Heart left ventricle (tissue), 16 donors: ENCODE data around the gene TC2N. TPM values are rescaled to one million over a fixed set of nuclear protein-coding genes. Genes with fewer than 3 reads are reported as not detected.

Experiments
- ATAC-seq, 4 donors: fragments of 200-7000 bp; cut with Tn5 transposase; one replicate each; pipeline ENCODE4 v1.9.1; 2020 to 2022; ENCODE audit warnings: moderate library complexity in 4 of 4, mild to moderate bottlenecking in 3 of 4, moderate number of reproducible peaks in 1 of 4
- DNase-seq, 5 donors: peaks; one replicate each; pipeline ENCODE4 v3.0.0-alpha.2; 2020
- H3K27ac ChIP-seq, 12 donors: fragments of 200-600 bp; sonication (generic) in 4 of 12; one replicate each; pipeline versions ENCODE4 v1.5.0 to v1.8.0; 2016 to 2022; ENCODE audit warnings: mild to moderate bottlenecking in 2 of 12
- H3K27me3 ChIP-seq, 9 donors: fragments of 200-600 bp; sonication (generic) in 2 of 9; one replicate each; pipeline versions ENCODE4 v1.5.1 to v1.8.0; 2016 to 2022; ENCODE audit warnings: mild to moderate bottlenecking in 3 of 9
- H3K36me3 ChIP-seq, 9 donors: fragments of 200-600 bp; sonication (generic) in 2 of 9; one replicate each; pipeline versions ENCODE4 v1.5.0 to v1.8.0; 2018 to 2022; ENCODE audit warnings: mild to moderate bottlenecking in 2 of 9
- H3K4me1 ChIP-seq, 12 donors: fragments of 200-600 bp; sonication (generic) in 4 of 12; one replicate each; pipeline versions ENCODE4 v1.5.0 to v1.8.0; 2016 to 2022; ENCODE audit warnings: mild to moderate bottlenecking in 3 of 12
- H3K4me3 ChIP-seq, 12 donors: fragments of 200-600 bp; sonication (generic) in 4 of 12; one replicate each; pipeline versions ENCODE4 v1.5.0 to v1.8.0; 2017 to 2022; ENCODE audit warnings: mild to moderate bottlenecking in 9 of 12, moderate library complexity in 4 of 12
- H3K9me3 ChIP-seq, 12 donors: fragments of 200-600 bp; sonication (generic) in 4 of 12; one replicate each; pipeline versions ENCODE4 v1.5.0 to v1.8.0; 2016 to 2022; ENCODE audit warnings: mild to moderate bottlenecking in 1 of 12
- POLR2A ChIP-seq, 2 donors: fragments of 450-650 bp; IDR thresholded peaks; one replicate each; pipeline ENCODE4 v1.6.1; 2017; ENCODE audit warnings: antibody characterized with exemption in 2 of 2, mild to moderate bottlenecking in 2 of 2, moderate library complexity in 2 of 2
- WGBS, 4 donors: extraction: QIAGEN DNeasy Blood & Tissue Kit in 2 of 4; methylation state at CpG; one replicate each; pipeline versions ENCODE4 v1.1.5 to v1.1.7; 2013 to 2018; 5-methylcytosine and 5-hydroxymethylcytosine counted together
- intact Hi-C, 10 donors: fragments of 100-400 bp; cut with DNase I; formaldehyde crosslinking; loops; one replicate each; pipeline versions ENCODE4 v1.11.1 to v1.14.2; 2022
- polyA plus RNA-seq, 2 donors: library from polyadenylated mRNA; stranded (reverse); fragments of 200-250 nt; gene quantifications; one replicate each; pipeline ENCODE4 v1.2.3, GENCODE V29; 2013
- total RNA-seq, 9 donors: library from RNA; depleted of rRNA in 2 of 9; stranded (reverse); fragments of >200 nt in 2 of 9; fragmentation: NEBNext Ultra II Directional in 3 of 9; extraction: Animal tissue kit (Norgen Biotek cat#: 25700) in 3 of 9; gene quantifications; one replicate each; pipeline versions ENCODE4 v1.1.0 to v1.2.4, GENCODE V29; 2016 to 2023
- TF ChIP-seq, protein P1 (sequence below), 12 donors: fragments of 200-600 bp; sonication (generic) in 4 of 12; IDR thresholded peaks; one replicate each; pipeline versions ENCODE4 v1.5.0 to v1.8.0; 2018 to 2022; ENCODE audit warnings: antibody characterized with exemption in 12 of 12, mild to moderate bottlenecking in 5 of 12
- donor health status: ischemic (EF 13 %, LVEDD 7.1; RV severe dilation, severe dysfunction).
- donor health status: healthy with polysubstance abuse.
- donor health status: DM: no; HTN: yes; CAD: no.
- donor health status: DM: no; HTN: no; CAD: no.
- donor health status: ischemic (EF 25% LVEDD 6.9; RV normal size, moderate dysfunction).
- donor health status: ischemic (EF 25% LVEDD 5.7; RV mildly dilated, moderate dysfunction).
- donor health status: healthy.
- donor health status: DM: yes; HTN: yes; CAD: no.
- donor health status: ischemic (EF 35%, LVEDD 5.7; RV mildly dilated, moderate dysfunction).
- donor health status: nonischemic (EF 11% LVEDD 7.7; RV severe dilation, severe dysfunction).
- donor health status: DM: yes; HTN: yes; CAD: no.
- donor health status: PGD.
- donor health status: ischemic (EF 29% LVEDD 5.4; RV normal size, mild dysfunction).
- donor health status: nonischemic (EF 23%, LVEDD 6.1; RV moderate dilation, normal function).

The TC2N gene
- total and polyA plus RNA-seq, 11 donors = 1.1 to 17.1 (median 2.8) TPM

DNA sequence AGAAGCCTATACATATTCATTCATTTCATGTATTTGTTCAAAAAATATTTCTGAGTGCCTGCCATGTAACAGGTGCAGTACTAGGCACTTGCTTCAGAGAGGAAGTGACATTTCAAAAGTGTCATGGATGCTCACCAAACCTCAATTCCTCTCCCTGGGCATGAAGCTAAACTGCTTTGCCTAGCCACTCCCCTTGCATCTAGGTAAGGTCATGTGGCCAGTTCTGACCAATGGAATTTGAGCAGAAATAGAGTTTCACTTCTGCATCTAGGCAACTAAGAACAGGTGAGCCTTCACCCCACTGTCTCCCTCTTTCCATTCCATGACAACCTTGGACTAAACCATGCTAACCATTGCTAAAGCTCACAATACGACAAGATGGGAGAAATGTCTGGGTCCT is 27.6 kb downstream of the TC2N start:
- DNase-seq = no peak
- Histone ChIP-seq H3K36me3 (no peaks in the 10 kb centered on the region), H3K4me1 (peaks cover 0 to 16% (median 4%) of the 10 kb centered on the region in 12 donors), H3K9me3 (no peaks in the 10 kb centered on the region), H3K27me3 (peaks cover 2 to 54% (median 19%) of the 10 kb centered on the region in 9 donors), H3K27ac (no peak overlapping the region), H3K4me3 (no peak overlapping the region)
- TF ChIP-seq POLR2A (IDR thresholded peaks at IDR 0.05) = no peak
- TF ChIP-seq, protein P1, sequence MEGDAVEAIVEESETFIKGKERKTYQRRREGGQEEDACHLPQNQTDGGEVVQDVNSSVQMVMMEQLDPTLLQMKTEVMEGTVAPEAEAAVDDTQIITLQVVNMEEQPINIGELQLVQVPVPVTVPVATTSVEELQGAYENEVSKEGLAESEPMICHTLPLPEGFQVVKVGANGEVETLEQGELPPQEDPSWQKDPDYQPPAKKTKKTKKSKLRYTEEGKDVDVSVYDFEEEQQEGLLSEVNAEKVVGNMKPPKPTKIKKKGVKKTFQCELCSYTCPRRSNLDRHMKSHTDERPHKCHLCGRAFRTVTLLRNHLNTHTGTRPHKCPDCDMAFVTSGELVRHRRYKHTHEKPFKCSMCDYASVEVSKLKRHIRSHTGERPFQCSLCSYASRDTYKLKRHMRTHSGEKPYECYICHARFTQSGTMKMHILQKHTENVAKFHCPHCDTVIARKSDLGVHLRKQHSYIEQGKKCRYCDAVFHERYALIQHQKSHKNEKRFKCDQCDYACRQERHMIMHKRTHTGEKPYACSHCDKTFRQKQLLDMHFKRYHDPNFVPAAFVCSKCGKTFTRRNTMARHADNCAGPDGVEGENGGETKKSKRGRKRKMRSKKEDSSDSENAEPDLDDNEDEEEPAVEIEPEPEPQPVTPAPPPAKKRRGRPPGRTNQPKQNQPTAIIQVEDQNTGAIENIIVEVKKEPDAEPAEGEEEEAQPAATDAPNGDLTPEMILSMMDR (IDR thresholded peaks at IDR 0.05) = no peak
- ATAC-seq = no peak
- intact Hi-C loops = no loop called here
- 93 to 99% (median 96%) methylated on average over 1 of the region's 1 CpG for WGBS, 4 donors

DNA sequence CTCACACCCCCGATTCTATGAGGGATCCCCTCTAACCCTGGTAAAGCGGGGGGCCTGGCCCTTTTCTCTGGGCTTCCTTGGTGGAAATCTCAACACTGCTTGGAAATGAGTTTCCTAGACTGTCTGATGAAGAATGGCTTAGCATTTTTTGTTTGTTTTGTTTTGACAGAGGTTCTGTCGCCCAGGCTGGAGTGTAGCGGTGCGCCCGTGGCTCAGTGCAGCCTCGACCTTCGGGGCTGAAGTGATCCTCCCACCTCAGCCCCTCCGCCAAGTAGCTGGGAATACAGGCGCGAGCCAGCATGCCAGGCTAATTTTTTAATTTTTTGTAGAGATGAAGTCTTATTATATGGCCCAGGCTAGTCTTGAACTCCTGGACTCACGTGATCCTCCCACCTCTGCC is 30.3 kb downstream of the TC2N start:
- TF ChIP-seq POLR2A (IDR thresholded peaks at IDR 0.05) = no peak
- TF ChIP-seq, protein P1 (IDR thresholded peaks at IDR 0.05) = no peak
- peak overlapping the region in 1 of 12 donors; percentile 86 for H3K27ac ChIP-seq
- peak overlapping the region in 9 of 12 donors; percentile 48 to 74 (median 57) for H3K4me3 ChIP-seq
- no peaks in the 10 kb centered on the region for H3K9me3 ChIP-seq
- no peak for DNase-seq
- no peak for ATAC-seq
- H3K36me3 ChIP-seq = no peaks in the 10 kb centered on the region
- intact Hi-C loops = no loop called here
- H3K27me3 ChIP-seq = peaks cover 2 to 69% (median 20%) of the 10 kb centered on the region in 9 donors
- 66 to 81% (median 72%) methylated on average over 12 of the region's 12 CpGs for WGBS, 4 donors
- H3K4me1 ChIP-seq = peaks cover 0 to 16% (median 4%) of the 10 kb centered on the region in 12 donors

- 1 to 5% (median 3%) methylated on average over 24 to 84 of the region's 84 CpGs for WGBS, 4 donors
- H3K4me3 ChIP-seq = peak overlapping the region; percentile 26 to 74 (median 54)
- H3K36me3 ChIP-seq = no peaks in the 10 kb centered on the region
- TF ChIP-seq POLR2A (IDR thresholded peaks at IDR 0.05) = no peak
- TF ChIP-seq, protein P1 (IDR thresholded peaks at IDR 0.05) = no peak
- intact Hi-C loops = no loop called here
- peak overlapping the region in 9 of 12 donors; percentile 19 to 86 (median 59) for H3K27ac ChIP-seq
- peak; percentile 28 to 81 (median 39) for DNase-seq
- ATAC-seq = peak; percentile 61 to 88 (median 80)
- H3K4me1 ChIP-seq = peaks cover 0 to 16% (median 4%) of the 10 kb centered on the region in 12 donors
- no peaks in the 10 kb centered on the region for H3K9me3 ChIP-seq
- H3K27me3 ChIP-seq = peaks cover 2 to 78% (median 21%) of the 10 kb centered on the region in 9 donors
These were observed 31.2 kb downstream of the TC2N start for GRCh38 chr14:91835920-91836843.

- Histone ChIP-seq H3K27ac (peak overlapping the region in 8 of 12 donors; percentile 28 to 86 (median 62)), H3K27me3 (peaks cover 2 to 82% (median 21%) of the 10 kb centered on the region in 9 donors)
- 7 to 11% (median 10%) methylated on average over 12 to 19 of the region's 19 CpGs for WGBS, 4 donors
These were observed 32.0 kb downstream of the TC2N start for GRCh38 chr14:91835197-91835919.

More at GRCh38 chr14:91835197-91835919, 32.0 kb downstream of the TC2N start:
- H3K4me3 ChIP-seq = peak overlapping the region; percentile 26 to 74 (median 54)
- TF ChIP-seq, protein P1 (IDR thresholded peaks at IDR 0.05) = no peak
- TF ChIP-seq POLR2A (IDR thresholded peaks at IDR 0.05) = no peak
- H3K9me3 ChIP-seq = no peaks in the 10 kb centered on the region
- DNase-seq (no peak), ATAC-seq (no peak)
- intact Hi-C loops = no loop called here
- peaks cover 0 to 16% (median 4%) of the 10 kb centered on the region in 12 donors for H3K4me1 ChIP-seq
- H3K36me3 ChIP-seq = no peaks in the 10 kb centered on the region
